Islet of Langerhans (tissue), 1 donor: ENCODE measurements around the gene ERO1A.

Experiments
- FAIRE-seq: peaks from one replicate; lab custom pipeline; 2011; peaks lifted over from hg19 to GRCh38; lab: Jason Lieb, UNC

ERO1A gene

GRCh38 chr14:52599974-52600373 is 95.4 kb downstream of the ERO1A start:
- no peak for FAIRE-seq

GRCh38 chr14:52598568-52598967 is 96.8 kb downstream of the ERO1A start:
- FAIRE-seq: no peak

- no peak for FAIRE-seq
Observed at GRCh38 chr14:52596861-52597260, 98.5 kb downstream of the ERO1A start.

GRCh38 chr14:52596320-52596719 is 99.0 kb downstream of the ERO1A start:
- no peak for FAIRE-seq

- FAIRE-seq: no peak
Observed at GRCh38 chr14:52590318-52590717, 105.0 kb downstream of the ERO1A start.
